ENCODE data around the gene PCARE.
"Not testable (repeated sequence)": the region's sequence is repeated elsewhere in the genome, so short reads cannot be mapped to it uniquely, and the experiment has no call there.

Gene PCARE

GRCh38 chr2:29074411-29074810 is at the start of gene PCARE:
TSS of gene PCARE (minus strand) at chr2:29074523. CDS start at chr2:29074261, 262 bp downstream.
- no peak for DNase-seq

GRCh38 chr2:29123617-29124349 is 49.5 kb upstream of the PCARE start:
- no peak for DNase-seq

GRCh38 chr2:29120846-29121245 is 46.5 kb upstream of the PCARE start:
- no peak for DNase-seq

GRCh38 chr2:29119211-29119610 is 44.9 kb upstream of the PCARE start:
- DNase-seq: peak in 1 of 2 donors; percentile 26

GRCh38 chr2:29117636-29118303 is 43.4 kb upstream of the PCARE start:
- DNase-seq: no peak

- DNase-seq: peak; percentile 62 to 81
Observed at GRCh38 chr2:29115797-29116781, 41.8 kb upstream of the PCARE start.

- peak; percentile 66 to 82 for DNase-seq
Observed at GRCh38 chr2:29114946-29115609, 40.8 kb upstream of the PCARE start, which contains the start of gene CLIP4. TSS of gene CLIP4 (plus strand) at chr2:29115415. CDS start at chr2:29121389, 5,974 bp downstream.

- DNase-seq: no peak
Observed at GRCh38 chr2:29114586-29114945, 40.2 kb upstream of the PCARE start.

- peak; percentile 18 to 62 for DNase-seq
Observed at GRCh38 chr2:29113891-29114321, 39.6 kb upstream of the PCARE start.

GRCh38 chr2:29113027-29113686 is 38.8 kb upstream of the PCARE start:
- no peak for DNase-seq

GRCh38 chr2:29112379-29112778 is 38.1 kb upstream of the PCARE start:
- no peak for DNase-seq

GRCh38 chr2:29110916-29111535 is 36.7 kb upstream of the PCARE start:
- DNase-seq: no peak

GRCh38 chr2:29109246-29109645 is 34.9 kb upstream of the PCARE start:
- DNase-seq: no peak

GRCh38 chr2:29108225-29108624 is 33.9 kb upstream of the PCARE start:
- no peak for DNase-seq

- DNase-seq: not testable (repeated sequence)
Observed at GRCh38 chr2:29107547-29107946, 33.2 kb upstream of the PCARE start.

- DNase-seq: no peak
Observed at GRCh38 chr2:29106980-29107388, 32.7 kb upstream of the PCARE start.

GRCh38 chr2:29106256-29106655 is 31.9 kb upstream of the PCARE start:
- DNase-seq: no peak

- no peak for DNase-seq
Observed at GRCh38 chr2:29105375-29105774, 31.1 kb upstream of the PCARE start.

GRCh38 chr2:29104688-29105087 is 30.4 kb upstream of the PCARE start:
- DNase-seq: no peak

GRCh38 chr2:29100564-29100963 is 26.2 kb upstream of the PCARE start:
- no peak for DNase-seq

- no peak for DNase-seq
Observed at GRCh38 chr2:29097569-29097968, 23.2 kb upstream of the PCARE start.

Measured in CD4-positive, alpha-beta T cell treated with Interferon alpha-2 for 1 hour (primary cell).